GM23248 (cell line): ENCODE measurements around the gene CD72. TPM values are rescaled to one million over a fixed set of nuclear protein-coding genes. Genes with fewer than 3 reads are reported as not detected.

Experiments used
- DNase-seq: peaks from one replicate; pipeline ENCODE4 v3.0.0-alpha.2; 2015
- H2AFZ ChIP-seq: fragments of 200-600 bp; sonication (generic); 2 replicates; pipeline ENCODE4 v1.6.1; 2016; ENCODE audit warnings: antibody characterized with exemption
- H3F3A ChIP-seq: fragments of 200-600 bp; sonication (generic); 2 replicates; pipeline ENCODE4 v1.6.1; 2016; ENCODE audit warnings: mild to moderate bottlenecking, antibody characterized with exemption, mixed run types; ENCODE audit not compliant: insufficient read depth
- H3K27ac ChIP-seq: fragments of 200-600 bp; sonication (generic); 2 replicates; pipeline ENCODE4 v1.5.1; 2016; ENCODE audit warnings: mild to moderate bottlenecking
- H3K27me3 ChIP-seq: fragments of 200-600 bp; sonication (generic); replicated peaks from 2 replicates; pipeline ENCODE4 v1.6.1; 2016; ENCODE audit warnings: mild to moderate bottlenecking; ENCODE audit not compliant: insufficient read depth
- H3K36me3 ChIP-seq: fragments of 200-600 bp; sonication (generic); 2 replicates; pipeline ENCODE4 v1.6.1; 2016; ENCODE audit warnings: low read depth, mild to moderate bottlenecking
- H3K4me1 ChIP-seq: fragments of 200-600 bp; sonication (generic); 2 replicates; pipeline ENCODE4 v1.6.1; 2016; ENCODE audit warnings: mild to moderate bottlenecking; ENCODE audit not compliant: insufficient read depth
- H3K4me2 ChIP-seq: fragments of 200-600 bp; sonication (generic); one replicate; pipeline ENCODE4 v1.6.1; 2016; ENCODE audit warnings: mild to moderate bottlenecking; ENCODE audit not compliant: unreplicated experiment
- H3K4me3 ChIP-seq: fragments of 200-600 bp; sonication (generic); 2 replicates; pipeline ENCODE4 v1.5.1; 2016; ENCODE audit warnings: mild to moderate bottlenecking
- H3K79me2 ChIP-seq: fragments of 200-600 bp; sonication (generic); 2 replicates; pipeline ENCODE4 v1.6.1; 2016; ENCODE audit warnings: mild to moderate bottlenecking; ENCODE audit not compliant: insufficient read depth
- H3K9ac ChIP-seq: fragments of 200-600 bp; sonication (generic); 2 replicates; pipeline ENCODE4 v1.6.1; 2016; ENCODE audit warnings: mild to moderate bottlenecking
- H3K9me2 ChIP-seq: fragments of 200-600 bp; sonication (generic); 2 replicates; pipeline ENCODE4 v1.6.1; 2016; ENCODE audit warnings: mixed run types, mild to moderate bottlenecking, moderate library complexity; ENCODE audit not compliant: insufficient read depth
- H3K9me3 ChIP-seq: fragments of 200-600 bp; sonication (generic); one replicate; pipeline ENCODE4 v1.6.1; 2017; ENCODE audit warnings: low read depth
- H4K20me1 ChIP-seq: fragments of 200-600 bp; sonication (generic); 2 replicates; pipeline ENCODE4 v1.6.0; 2016; ENCODE audit not compliant: insufficient read depth
- EZH2 ChIP-seq: fragments of 200-600 bp; sonication (generic); IDR thresholded peaks from 2 replicates; pipeline ENCODE4 v1.6.1; 2018; ENCODE audit warnings: antibody characterized with exemption, mild to moderate bottlenecking; ENCODE audit not compliant: insufficient read depth, poor library complexity, severe bottlenecking
- EZH2phosphoT487 ChIP-seq: fragments of 200-600 bp; sonication (generic); IDR thresholded peaks from 2 replicates; pipeline ENCODE4 v1.6.1; 2018; ENCODE audit warnings: antibody characterized with exemption, moderate library complexity, mild to moderate bottlenecking, low read depth; ENCODE audit not compliant: insufficient read depth
- WGBS, 2 experiments: methylation state at CpG; one replicate each; pipeline ENCODE4 v1.1.6; 2015 to 2017; ENCODE audit warnings: low lambda C conversion rate in 2 of 2, low coverage in 1 of 2; ENCODE audit errors: missing lambda C conversion rate in 2 of 2; 5-methylcytosine and 5-hydroxymethylcytosine counted together
- in situ Hi-C: fragments of 300-500 bp; cut with MboI; formaldehyde crosslinking; loops from 2 replicates; pipeline ENCODE4 v1.15.0; 2020
- polyA plus RNA-seq: library from polyadenylated mRNA; unstranded; fragments of >200 nt; fragmentation: Nextera tagmentation; extraction: Ambion mirVana; gene quantifications from 2 replicates; pipeline ENCODE4 v1.2.1, GENCODE V29; 2016
- total RNA-seq: library from RNA; depleted of rRNA; stranded (reverse); fragments of >200 nt; shearing (Covaris generic); gene quantifications from 2 replicates; pipeline ENCODE4 v1.2.3, GENCODE V29; 2014

Gene CD72
- total and polyA plus RNA-seq, 2 experiments from 2014 or later: 1.6 to 3.9 TPM

DNA sequence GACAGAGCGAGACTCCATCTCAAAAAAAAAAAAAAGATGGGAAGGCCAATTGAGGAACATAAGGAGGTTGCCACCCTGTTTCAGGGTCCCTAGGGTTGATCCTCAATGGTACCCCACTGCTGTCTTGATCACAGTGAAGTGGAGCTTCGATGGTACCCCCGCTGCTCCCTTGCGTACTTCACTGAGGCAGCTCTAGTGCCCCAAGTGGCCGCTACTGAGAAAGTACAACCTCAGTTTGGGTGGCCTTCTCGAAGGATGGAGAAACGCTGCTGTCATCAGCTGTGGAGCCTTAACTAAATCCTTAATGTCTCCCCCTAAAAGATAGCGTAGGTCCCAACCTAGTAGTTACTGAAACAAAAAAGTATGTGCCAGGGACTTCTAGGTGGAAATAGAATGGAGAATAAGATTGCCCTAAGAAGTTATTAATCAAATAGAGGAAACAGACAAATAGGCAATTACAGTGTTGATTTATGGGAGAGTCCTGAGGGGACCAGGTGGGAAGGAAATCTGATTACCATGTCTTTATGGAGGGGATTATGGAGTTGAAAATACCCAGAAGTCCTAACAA, 6.9 kb downstream of the CD72 start:
- TF ChIP-seq EZH2phosphoT487 (no peak), EZH2 (no peak)
- H3K9ac ChIP-seq: no peak overlapping the region
- no peaks in the 10 kb centered on the region for H3F3A ChIP-seq
- no peak overlapping the region for H3K4me2 ChIP-seq
- 24% methylated on average over 8 of the region's 8 CpGs for WGBS, 2 experiments
- peaks cover 7% of the 10 kb centered on the region; the same call in 1 of the 2 replicates for H3K36me3 ChIP-seq
- H3K9me3 ChIP-seq: no peaks in the 10 kb centered on the region
- in situ Hi-C loops: loop anchor here (25.0 kb wide), 1 partner anchor 101 kb away; no protein-coding TSS in a partner anchor
- H3K9me2 ChIP-seq: no peaks in the 10 kb centered on the region
- no peaks in the 10 kb centered on the region for H4K20me1 ChIP-seq
- H2AFZ ChIP-seq: no peak overlapping the region
- H3K27me3 ChIP-seq: no peaks in the 10 kb centered on the region
- H3K4me3 ChIP-seq: no peak overlapping the region
- peak; percentile 74 for DNase-seq
- H3K27ac ChIP-seq: no peak overlapping the region
- H3K79me2 ChIP-seq: peaks cover 18% of the 10 kb centered on the region
- peaks cover 6% of the 10 kb centered on the region; the same call in 1 of the 2 replicates for H3K4me1 ChIP-seq

DNA sequence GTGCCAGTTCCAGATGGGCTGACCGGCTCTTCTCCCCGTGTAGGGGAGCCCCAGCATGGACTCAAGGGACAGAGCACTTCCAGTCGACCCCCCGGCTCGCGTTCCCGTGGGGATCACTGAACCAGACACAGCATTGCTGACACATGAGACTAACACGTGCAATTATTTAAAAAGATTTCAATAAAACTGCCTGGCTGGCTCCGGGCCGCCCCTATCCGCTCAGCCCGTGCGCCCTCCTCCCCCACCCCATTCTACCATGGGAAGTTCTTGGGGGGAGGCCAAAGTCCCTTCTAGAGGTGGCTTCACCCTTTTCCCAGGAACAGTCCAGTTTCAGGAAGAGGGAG, 8.4 kb downstream of the CD72 start:
- Histone ChIP-seq H3K4me2 (no peak overlapping the region), H3F3A (no peaks in the 10 kb centered on the region), H3K79me2 (peaks cover 25% of the 10 kb centered on the region), H3K36me3 (peaks cover 7% of the 10 kb centered on the region; the same call in 1 of the 2 replicates), H3K9ac (no peak overlapping the region), H3K9me2 (no peaks in the 10 kb centered on the region), H2AFZ (no peak overlapping the region), H3K9me3 (no peaks in the 10 kb centered on the region), H3K4me3 (no peak overlapping the region), H3K4me1 (peaks cover 7% of the 10 kb centered on the region; the same call in 1 of the 2 replicates), H3K27ac (no peak overlapping the region), H4K20me1 (no peaks in the 10 kb centered on the region), H3K27me3 (no peaks in the 10 kb centered on the region)
- TF ChIP-seq EZH2phosphoT487: no peak
- no peak for TF ChIP-seq EZH2
- in situ Hi-C loops: loop anchor here (25.0 kb wide), 1 partner anchor 103 kb away; no protein-coding TSS in a partner anchor
- no peak for DNase-seq
- 56 to 64% methylated on average over 13 of the region's 13 CpGs for WGBS, 2 experiments

DNA sequence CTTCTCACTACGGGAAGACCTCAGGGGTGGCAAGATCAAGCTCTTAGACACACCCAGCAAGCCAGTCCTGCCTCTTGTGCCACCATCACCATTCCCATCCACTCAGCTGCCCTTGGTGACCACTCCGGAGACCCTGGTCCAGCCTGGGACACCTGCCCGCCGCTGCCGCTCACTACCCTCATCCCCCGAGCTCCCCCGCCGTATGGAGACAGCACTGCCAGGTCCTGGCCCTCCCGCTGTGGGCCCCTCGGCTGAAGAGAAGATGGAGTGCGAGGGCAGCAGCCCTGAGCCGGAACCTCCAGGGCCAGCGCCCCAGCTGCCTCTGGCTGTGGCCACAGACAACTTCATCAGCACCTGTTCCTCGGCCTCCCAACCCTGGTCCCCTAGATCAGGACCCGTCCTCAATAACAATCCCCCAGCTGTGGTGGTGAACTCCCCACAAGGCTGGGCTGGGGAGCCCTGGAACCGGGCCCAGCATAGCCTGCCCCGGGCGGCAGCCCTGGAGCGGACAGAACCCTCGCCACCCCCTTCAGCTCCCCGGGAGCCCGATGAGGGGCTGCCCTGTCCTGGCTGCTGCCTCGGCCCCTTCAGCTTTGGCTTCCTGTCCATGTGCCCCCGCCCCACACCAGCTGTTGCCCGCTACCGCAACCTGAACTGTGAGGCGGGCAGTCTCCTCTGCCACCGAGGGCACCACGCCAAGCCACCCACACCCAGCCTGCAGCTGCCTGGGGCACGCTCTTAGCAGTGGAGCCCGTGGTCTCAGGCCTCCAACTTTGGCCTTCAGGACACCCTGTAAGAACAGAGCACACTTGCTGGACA, 9.0 kb downstream of the CD72 start:
- Histone ChIP-seq H3F3A (no peaks in the 10 kb centered on the region), H3K4me2 (no peak overlapping the region), H3K4me1 (peaks cover 7% of the 10 kb centered on the region; the same call in 1 of the 2 replicates), H3K9me3 (no peaks in the 10 kb centered on the region), H3K27me3 (no peaks in the 10 kb centered on the region), H3K9me2 (no peaks in the 10 kb centered on the region), H3K27ac (no peak overlapping the region), H2AFZ (no peak overlapping the region), H3K36me3 (peaks cover 7% of the 10 kb centered on the region; the same call in 1 of the 2 replicates), H3K79me2 (peaks cover 25% of the 10 kb centered on the region), H3K9ac (no peak overlapping the region), H3K4me3 (no peak overlapping the region), H4K20me1 (no peaks in the 10 kb centered on the region)
- 81 to 82% methylated on average over 29 of the region's 31 CpGs for WGBS, 2 experiments
- TF ChIP-seq EZH2phosphoT487 (no peak), EZH2 (no peak)
- no peak for DNase-seq
- in situ Hi-C loops: loop anchor here (25.0 kb wide), 1 partner anchor 103 kb away; no protein-coding TSS in a partner anchor

DNA sequence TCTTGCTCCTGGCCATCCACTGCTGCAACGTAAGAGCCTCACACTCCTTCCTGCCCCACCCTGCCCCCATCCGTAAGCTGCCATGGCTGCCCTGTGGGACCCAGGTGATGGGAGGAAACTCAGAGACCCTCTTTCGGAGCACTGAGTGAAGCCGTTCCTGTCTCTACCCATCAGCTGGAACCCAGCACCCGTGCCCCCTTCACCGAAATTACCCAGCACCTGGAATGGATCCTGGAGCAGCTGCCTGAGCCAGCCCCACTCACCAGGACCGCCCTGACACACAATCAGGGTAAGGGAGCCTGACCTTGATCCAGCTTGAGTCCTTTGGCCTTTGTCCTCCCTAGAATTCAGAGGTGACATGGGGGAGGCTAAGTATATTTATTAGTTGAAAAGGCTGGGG, 10.0 kb downstream of the CD72 start:
- no peak for DNase-seq
- Histone ChIP-seq H3K4me1 (peaks cover 8% of the 10 kb centered on the region), H3K9me3 (no peaks in the 10 kb centered on the region), H3K4me2 (no peak overlapping the region), H3K79me2 (peaks cover 25% of the 10 kb centered on the region), H2AFZ (no peak overlapping the region), H3F3A (peaks cover 6% of the 10 kb centered on the region), H3K27me3 (no peaks in the 10 kb centered on the region), H4K20me1 (no peaks in the 10 kb centered on the region), H3K27ac (no peak overlapping the region), H3K4me3 (no peak overlapping the region), H3K9ac (no peak overlapping the region), H3K9me2 (no peaks in the 10 kb centered on the region), H3K36me3 (peaks cover 7% of the 10 kb centered on the region; the same call in 1 of the 2 replicates)
- in situ Hi-C loops: loop anchor here (25.0 kb wide), 1 partner anchor 104 kb away; no protein-coding TSS in a partner anchor
- 91 to 92% methylated on average over 7 of the region's 7 CpGs for WGBS, 2 experiments
- TF ChIP-seq EZH2phosphoT487: no peak
- TF ChIP-seq EZH2: no peak
